GM12891 (cell line): Measurements from ENCODE around the gene PTGER2.

ENCODE experiments used
- PAX5 ChIP-seq: IDR thresholded peaks from 2 replicates; pipeline ENCODE4 v1.6.1; 2011; ENCODE audit warnings: low read length, moderate library complexity, mild to moderate bottlenecking; ENCODE audit not compliant: insufficient read depth, severe bottlenecking
- POLR2A ChIP-seq: IDR thresholded peaks from 2 replicates; pipeline ENCODE4 v1.6.1; 2011; ENCODE audit warnings: low read depth, low read length, control low read depth
- POLR2AphosphoS5 ChIP-seq: IDR thresholded peaks from 2 replicates; pipeline ENCODE4 v1.6.1; 2011; ENCODE audit warnings: low read depth, low read length, control low read depth
- POU2F2 ChIP-seq: IDR thresholded peaks from 2 replicates; pipeline ENCODE4 v1.6.1; 2011; ENCODE audit warnings: low read depth, mild to moderate bottlenecking, control low read depth, low read length, moderate library complexity
- SPI1 ChIP-seq: IDR thresholded peaks from 2 replicates; pipeline ENCODE4 v1.6.1; 2011; ENCODE audit warnings: low read depth, low read length, control low read depth
- TAF1 ChIP-seq: IDR thresholded peaks from 2 replicates; pipeline ENCODE4 v1.6.1; 2011; ENCODE audit warnings: low read depth, low read length, control low read depth

GRCh38 chr14:52377940-52378339 lies 63.8 kb downstream of the PTGER2 start:
- TF ChIP-seq POLR2A (no peak), TAF1 (no peak), POLR2AphosphoS5 (no peak), POU2F2 (no peak), SPI1 (no peak), PAX5 (no peak)
